Measurements from ENCODE around the gene COL12A1.
A peak's percentile ranks its signal among the peaks of the same experiment; 100 is the strongest.

Gene COL12A1

GRCh38 chr6:75116946-75117345, 88.9 kb downstream of the COL12A1 start:
- 85% methylated on average over 1 of the region's 3 CpGs for WGBS
- Histone ChIP-seq H2BK12ac (ENCODE audit: low read length in 2 of 2) (no peak overlapping the region), H4K91ac (ENCODE audit: low read length) (no peak overlapping the region), H3K79me1 (replicated peaks; ENCODE audit: low read length, poor library complexity, severe bottlenecking) (peaks cover 8% of the 10 kb centered on the region), H3K9ac (ENCODE audit: low read length) (no peak overlapping the region), H3K27ac (ENCODE audit: low read length, poor library complexity, severe bottlenecking) (peak overlapping the region; percentile 79), H3K4ac (ENCODE audit: low read depth in 1 of 2, low read length in 2 of 2) (no peak overlapping the region), H3K18ac (ENCODE audit: low read depth in 1 of 2, low read length in 2 of 2) (no peak overlapping the region), H3K14ac (ENCODE audit: low read length in 2 of 2) (no peak overlapping the region), H2BK120ac (ENCODE audit: low read depth, low read length) (no peak overlapping the region), H3K36me3 (ENCODE audit: control insufficient read depth in 1 of 2, insufficient read depth in 2 of 2, low read depth in 1 of 2, low read length in 2 of 2) (peaks cover 7 to 57% of the 10 kb centered on the region in 2 experiments), H3K27me3 (ENCODE audit: control insufficient read depth in 1 of 2, insufficient read depth in 1 of 2, low read length in 2 of 2) (no peaks in the 10 kb centered on the region), H3K9me3 (ENCODE audit: control insufficient read depth, low read length) (no peaks in the 10 kb centered on the region), H2BK15ac (ENCODE audit: low read depth, poor library complexity, severe bottlenecking) (no peak overlapping the region), H3K4me2 (ENCODE audit: low read length, poor library complexity, severe bottlenecking) (no peak overlapping the region), H2AK5ac (ENCODE audit: low read length, severe bottlenecking) (no peak overlapping the region), H2BK5ac (ENCODE audit: low read depth, low read length, poor library complexity, severe bottlenecking) (no peak overlapping the region), H4K8ac (ENCODE audit: low read length) (no peak overlapping the region), H3K4me3 (ENCODE audit: insufficient read depth in 1 of 2, low read depth in 1 of 2, low read length in 2 of 2) (no peak overlapping the region), H2AFZ (ENCODE audit: low read depth, low read length) (no peak overlapping the region), H3K4me1 (ENCODE audit: control insufficient read depth, insufficient read depth, low read depth, low read length) (peaks cover 5% of the 10 kb centered on the region), H3K23ac (ENCODE audit: low read length in 2 of 2) (no peak overlapping the region)
- DNase-seq = peak; percentile 40

DNA sequence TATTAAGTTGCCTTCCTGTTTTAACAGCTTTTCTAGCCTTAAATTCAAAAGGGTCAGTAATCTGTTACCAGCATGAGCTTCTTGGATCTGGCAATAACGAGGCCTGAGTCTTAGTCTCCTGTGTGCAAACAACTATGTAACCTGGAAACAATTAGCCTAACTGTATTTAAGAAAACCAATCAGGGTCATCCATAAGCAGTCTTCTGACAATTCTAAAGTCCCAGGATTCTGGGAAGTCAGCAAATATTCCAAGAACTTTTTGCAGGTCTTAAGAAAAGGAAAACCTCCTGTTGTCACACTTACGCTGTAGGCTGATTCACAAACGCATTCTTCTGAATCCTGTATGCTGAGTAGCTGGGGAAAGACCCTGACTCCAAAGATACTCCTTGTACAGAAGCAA, 90.4 kb downstream of the COL12A1 start:
- Histone ChIP-seq H4K91ac (ENCODE audit: low read length) (no peak overlapping the region), H4K8ac (ENCODE audit: low read length) (no peak overlapping the region), H2BK120ac (ENCODE audit: low read depth, low read length) (no peak overlapping the region), H2BK15ac (ENCODE audit: low read depth, poor library complexity, severe bottlenecking) (no peak overlapping the region), H3K4me1 (ENCODE audit: control insufficient read depth, insufficient read depth, low read depth, low read length) (peaks cover 5% of the 10 kb centered on the region), H2AFZ (ENCODE audit: low read depth, low read length) (no peak overlapping the region), H3K27me3 (ENCODE audit: control insufficient read depth in 1 of 2, insufficient read depth in 1 of 2, low read length in 2 of 2) (no peaks in the 10 kb centered on the region), H3K4ac (ENCODE audit: low read depth in 1 of 2, low read length in 2 of 2) (no peak overlapping the region), H3K79me1 (replicated peaks; ENCODE audit: low read length, poor library complexity, severe bottlenecking) (peaks cover 4% of the 10 kb centered on the region), H3K4me3 (ENCODE audit: insufficient read depth in 1 of 2, low read depth in 1 of 2, low read length in 2 of 2) (no peak overlapping the region), H3K36me3 (ENCODE audit: control insufficient read depth in 1 of 2, insufficient read depth in 2 of 2, low read depth in 1 of 2, low read length in 2 of 2) (peaks cover 5 to 58% of the 10 kb centered on the region in 2 experiments), H2BK12ac (ENCODE audit: low read length in 2 of 2) (no peak overlapping the region), H2AK5ac (ENCODE audit: low read length, severe bottlenecking) (no peak overlapping the region), H3K27ac (ENCODE audit: low read length, poor library complexity, severe bottlenecking) (peak overlapping the region; percentile 89), H3K14ac (ENCODE audit: low read length in 2 of 2) (no peak overlapping the region), H3K18ac (ENCODE audit: low read depth in 1 of 2, low read length in 2 of 2) (no peak overlapping the region), H3K9me3 (ENCODE audit: control insufficient read depth, low read length) (no peaks in the 10 kb centered on the region), H3K9ac (ENCODE audit: low read length) (peak overlapping the region; percentile 33), H3K4me2 (ENCODE audit: low read length, poor library complexity, severe bottlenecking) (peak overlapping the region; percentile 16), H2BK5ac (ENCODE audit: low read depth, low read length, poor library complexity, severe bottlenecking) (peak overlapping the region; percentile 44), H3K23ac (ENCODE audit: low read length in 2 of 2) (no peak overlapping the region)
- no peak for DNase-seq
- 72% methylated on average over 3 of the region's 3 CpGs for WGBS

- WGBS = 96% methylated on average over 2 of the region's 2 CpGs
- DNase-seq = no peak
These were observed 91.0 kb downstream of the COL12A1 start for GRCh38 chr6:75114806-75115205.

DNA sequence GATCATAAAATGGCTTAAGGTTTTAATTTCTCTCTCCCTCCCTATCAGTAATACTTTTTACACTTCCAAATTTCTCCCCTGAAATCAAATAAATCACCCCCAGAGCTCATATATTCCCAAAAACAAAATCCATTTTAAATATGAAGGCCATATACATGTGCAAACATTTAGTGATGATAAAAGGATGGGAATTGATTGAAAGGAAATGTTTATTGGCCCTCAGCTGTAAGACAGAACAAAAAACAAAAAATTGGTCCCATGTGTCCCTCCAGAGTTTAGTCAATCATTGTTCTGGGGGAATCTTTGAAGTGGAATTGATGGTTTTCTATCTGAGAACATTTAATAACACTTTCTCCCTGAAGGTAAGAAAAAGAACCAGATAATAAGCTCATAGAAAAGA, 91.7 kb downstream of the COL12A1 start:
- H4K8ac ChIP-seq (ENCODE audit: low read length) = no peak overlapping the region
- peaks cover 5% of the 10 kb centered on the region for H3K4me1 ChIP-seq (ENCODE audit: control insufficient read depth, insufficient read depth, low read depth, low read length)
- no peak overlapping the region for H2BK15ac ChIP-seq (ENCODE audit: low read depth, poor library complexity, severe bottlenecking)
- H2BK120ac ChIP-seq (ENCODE audit: low read depth, low read length) = no peak overlapping the region
- no peaks in the 10 kb centered on the region for H3K9me3 ChIP-seq (ENCODE audit: control insufficient read depth, low read length)
- H2AK5ac ChIP-seq (ENCODE audit: low read length, severe bottlenecking) = no peak overlapping the region
- no peak overlapping the region for H3K4ac ChIP-seq (ENCODE audit: low read depth in 1 of 2, low read length in 2 of 2)
- H4K91ac ChIP-seq (ENCODE audit: low read length) = no peak overlapping the region
- no peak overlapping the region for H2BK12ac ChIP-seq (ENCODE audit: low read length in 2 of 2)
- no peak overlapping the region for H3K18ac ChIP-seq (ENCODE audit: low read depth in 1 of 2, low read length in 2 of 2)
- no peak overlapping the region for H3K23ac ChIP-seq (ENCODE audit: low read length in 2 of 2)
- H3K36me3 ChIP-seq (ENCODE audit: control insufficient read depth in 1 of 2, insufficient read depth in 2 of 2, low read depth in 1 of 2, low read length in 2 of 2) = peaks cover 4 to 47% of the 10 kb centered on the region in 2 experiments
- no peaks in the 10 kb centered on the region for H3K27me3 ChIP-seq (ENCODE audit: control insufficient read depth in 1 of 2, insufficient read depth in 1 of 2, low read length in 2 of 2)
- peak overlapping the region; percentile 32 for H3K27ac ChIP-seq (ENCODE audit: low read length, poor library complexity, severe bottlenecking)
- peaks cover 3% of the 10 kb centered on the region for H3K79me1 ChIP-seq (replicated peaks; ENCODE audit: low read length, poor library complexity, severe bottlenecking)
- no peak overlapping the region for H3K9ac ChIP-seq (ENCODE audit: low read length)
- no peak overlapping the region for H3K4me2 ChIP-seq (ENCODE audit: low read length, poor library complexity, severe bottlenecking)
- no peak overlapping the region for H2AFZ ChIP-seq (ENCODE audit: low read depth, low read length)
- no peak overlapping the region for H2BK5ac ChIP-seq (ENCODE audit: low read depth, low read length, poor library complexity, severe bottlenecking)
- DNase-seq = no peak
- no peak overlapping the region for H3K4me3 ChIP-seq (ENCODE audit: insufficient read depth in 1 of 2, low read depth in 1 of 2, low read length in 2 of 2)
- no peak overlapping the region for H3K14ac ChIP-seq (ENCODE audit: low read length in 2 of 2)

More at GRCh38 chr6:75114806-75115205, 91.0 kb downstream of the COL12A1 start:
- peaks cover 4% of the 10 kb centered on the region for H3K79me1 ChIP-seq (replicated peaks; ENCODE audit: low read length, poor library complexity, severe bottlenecking)
- no peak overlapping the region for H3K4me3 ChIP-seq (ENCODE audit: insufficient read depth in 1 of 2, low read depth in 1 of 2, low read length in 2 of 2)
- no peak overlapping the region for H2BK15ac ChIP-seq (ENCODE audit: low read depth, poor library complexity, severe bottlenecking)
- no peak overlapping the region for H4K91ac ChIP-seq (ENCODE audit: low read length)
- H2AFZ ChIP-seq (ENCODE audit: low read depth, low read length) = no peak overlapping the region
- H2BK5ac ChIP-seq (ENCODE audit: low read depth, low read length, poor library complexity, severe bottlenecking) = no peak overlapping the region
- H3K9ac ChIP-seq (ENCODE audit: low read length) = peak overlapping the region; percentile 33
- H3K18ac ChIP-seq (ENCODE audit: low read depth in 1 of 2, low read length in 2 of 2) = no peak overlapping the region
- no peak overlapping the region for H4K8ac ChIP-seq (ENCODE audit: low read length)
- no peaks in the 10 kb centered on the region for H3K9me3 ChIP-seq (ENCODE audit: control insufficient read depth, low read length)
- H3K27me3 ChIP-seq (ENCODE audit: control insufficient read depth in 1 of 2, insufficient read depth in 1 of 2, low read length in 2 of 2) = no peaks in the 10 kb centered on the region
- H3K27ac ChIP-seq (ENCODE audit: low read length, poor library complexity, severe bottlenecking) = peak overlapping the region; percentile 89
- H3K23ac ChIP-seq (ENCODE audit: low read length in 2 of 2) = no peak overlapping the region
- H3K36me3 ChIP-seq (ENCODE audit: control insufficient read depth in 1 of 2, insufficient read depth in 2 of 2, low read depth in 1 of 2, low read length in 2 of 2) = peaks cover 5 to 54% of the 10 kb centered on the region in 2 experiments
- H3K14ac ChIP-seq (ENCODE audit: low read length in 2 of 2) = no peak overlapping the region
- peaks cover 5% of the 10 kb centered on the region for H3K4me1 ChIP-seq (ENCODE audit: control insufficient read depth, insufficient read depth, low read depth, low read length)
- no peak overlapping the region for H2AK5ac ChIP-seq (ENCODE audit: low read length, severe bottlenecking)
- no peak overlapping the region for H3K4me2 ChIP-seq (ENCODE audit: low read length, poor library complexity, severe bottlenecking)
- no peak overlapping the region for H2BK12ac ChIP-seq (ENCODE audit: low read length in 2 of 2)
- no peak overlapping the region for H3K4ac ChIP-seq (ENCODE audit: low read depth in 1 of 2, low read length in 2 of 2)
- H2BK120ac ChIP-seq (ENCODE audit: low read depth, low read length) = no peak overlapping the region

Measured in mesenchymal stem cell (in vitro differentiated cells and primary cell).